GM18909 (cell line): ENCODE measurements around the gene SLC12A1.

ENCODE experiments used
- ATAC-seq: cut with Tn5 transposase; IDR thresholded peaks from one replicate; pipeline ENCODE4 v1.9.1; 2021; ENCODE audit warnings: mild to moderate bottlenecking; ENCODE audit not compliant: unreplicated experiment, poor library complexity

Gene SLC12A1

DNA sequence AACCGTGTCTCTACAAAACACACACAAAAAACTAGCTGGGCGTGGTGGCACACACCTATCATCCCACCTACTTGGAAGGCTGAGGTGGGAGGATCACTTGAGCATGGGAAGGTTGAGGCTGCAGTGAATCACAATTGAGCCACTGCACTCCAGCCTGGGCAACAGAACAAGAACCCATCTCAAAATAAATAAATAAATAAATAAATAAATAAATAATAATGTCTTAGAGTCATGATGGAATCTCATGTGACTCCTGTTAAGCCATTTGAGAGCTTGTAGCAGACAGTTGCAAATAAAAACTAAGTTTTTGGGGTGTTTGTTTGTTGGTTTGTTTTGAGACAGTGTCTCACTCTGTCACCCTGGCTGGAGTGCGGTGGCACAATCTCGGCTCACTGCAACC is 33.2 kb downstream of the SLC12A1 start:
- ATAC-seq = no peak

DNA sequence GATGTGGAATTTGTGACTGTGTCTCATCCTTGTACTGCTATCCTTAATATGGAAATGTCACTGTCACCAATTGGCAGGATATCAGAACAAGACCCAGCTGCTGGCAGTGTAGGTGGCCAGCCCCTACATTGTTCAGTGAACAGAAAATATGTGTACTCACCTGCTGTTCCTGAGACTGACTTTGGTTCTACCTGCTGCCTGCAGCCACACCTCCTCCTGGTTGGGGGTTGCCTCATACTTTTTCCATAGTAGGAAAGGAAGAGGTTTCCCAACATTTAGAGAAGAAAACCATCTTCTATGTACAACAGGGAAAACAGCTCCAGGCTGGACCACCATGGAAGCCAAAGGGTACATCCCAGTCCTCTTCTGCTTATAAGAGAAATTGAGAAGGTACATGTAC is 35.9 kb downstream of the SLC12A1 start:
- no peak for ATAC-seq

DNA sequence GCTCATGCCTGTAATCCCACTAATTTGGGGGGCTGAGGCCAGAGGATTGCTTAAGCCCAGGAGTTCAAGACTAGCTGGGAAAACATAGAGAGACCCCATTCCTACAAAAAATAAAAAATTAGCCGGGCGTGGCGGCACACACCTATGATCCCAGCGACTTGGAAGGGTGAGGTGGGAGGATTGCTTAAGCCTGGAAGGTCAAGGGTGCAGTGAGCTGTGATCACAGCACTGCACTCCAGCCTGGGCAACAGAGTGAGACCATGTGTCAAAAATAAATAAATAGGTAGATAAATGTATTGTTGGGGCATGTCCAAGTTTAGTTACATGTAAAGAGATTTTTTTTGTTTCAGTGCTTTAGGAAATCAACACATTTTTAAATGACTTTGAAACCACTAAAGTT is 36.4 kb downstream of the SLC12A1 start:
- no peak for ATAC-seq

DNA sequence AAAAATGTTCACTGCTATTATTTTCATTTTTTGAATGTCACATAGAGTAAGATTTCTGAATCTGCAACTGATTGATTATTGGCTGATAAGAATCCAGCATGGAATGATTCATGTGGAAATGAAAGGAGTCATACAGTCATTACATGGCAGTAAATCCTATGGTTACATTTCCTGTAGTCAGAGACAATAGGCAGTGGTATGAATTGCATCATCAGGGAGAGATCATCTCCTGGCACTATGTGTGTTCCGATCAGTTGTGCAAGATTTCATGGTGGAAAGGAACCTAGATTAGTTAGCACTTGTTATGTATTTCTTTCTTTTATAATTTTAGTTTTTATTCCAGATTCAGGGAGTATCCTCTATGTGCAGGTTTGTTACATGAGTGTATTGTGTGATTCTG is 38.8 kb downstream of the SLC12A1 start:
- ATAC-seq = no peak

DNA sequence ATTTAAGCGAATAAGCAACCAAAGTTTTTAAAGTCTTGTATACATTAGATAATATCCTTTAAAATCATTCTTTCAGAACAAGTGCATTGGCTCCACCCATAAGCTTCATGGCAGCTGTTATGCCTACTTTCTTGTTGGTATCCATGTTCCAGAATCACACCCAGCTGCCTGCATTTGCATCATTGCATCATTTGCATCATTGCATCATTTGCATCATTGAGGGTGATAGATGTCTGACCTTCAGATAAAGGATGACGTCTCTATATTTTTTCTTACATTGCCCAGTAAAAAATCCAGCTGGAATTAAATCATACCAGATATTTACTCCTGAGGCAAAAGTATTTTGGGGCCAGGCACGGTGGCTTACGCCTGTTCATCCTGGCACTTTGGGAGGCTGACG is 42.3 kb downstream of the SLC12A1 start:
- no peak for ATAC-seq

DNA sequence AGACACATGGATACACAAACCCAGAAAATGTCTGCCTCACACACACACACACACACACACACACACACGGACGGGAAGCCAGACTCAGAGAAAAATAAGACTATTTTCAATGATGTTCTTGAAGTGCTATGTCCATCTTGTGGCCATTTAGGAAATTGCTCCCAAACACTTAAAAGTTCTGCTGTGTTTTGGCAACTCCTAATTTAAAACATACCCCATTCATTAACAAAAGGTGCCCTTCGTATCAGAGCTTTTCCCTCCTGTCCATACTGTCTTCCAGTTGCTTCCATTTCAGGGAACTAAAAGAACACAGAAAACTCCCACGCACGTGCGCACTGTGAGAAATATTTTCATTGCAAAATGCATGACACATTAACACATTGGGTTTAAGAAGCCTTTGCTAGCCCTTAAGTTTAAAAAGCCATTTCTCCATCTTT is 44.6 kb downstream of the SLC12A1 start:
- no peak for ATAC-seq

DNA sequence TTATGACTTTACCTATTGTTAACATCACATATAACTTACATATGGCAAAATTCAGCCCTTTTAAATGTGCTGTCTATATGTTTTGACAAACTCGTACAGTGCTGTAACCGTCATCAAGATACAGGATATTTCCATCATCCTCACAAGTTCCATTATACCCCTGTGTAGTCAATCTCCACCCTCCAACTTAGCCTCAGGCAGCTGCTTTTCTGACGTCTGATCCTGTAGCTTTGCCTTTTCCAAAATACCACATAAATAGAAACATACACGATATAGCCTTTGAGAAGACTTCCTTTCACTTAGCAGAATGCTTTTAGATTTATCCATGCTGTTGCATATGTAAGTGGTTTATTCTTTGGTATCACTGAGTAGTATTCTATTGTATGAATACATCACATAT is 47.1 kb downstream of the SLC12A1 start:
- ATAC-seq = no peak

DNA sequence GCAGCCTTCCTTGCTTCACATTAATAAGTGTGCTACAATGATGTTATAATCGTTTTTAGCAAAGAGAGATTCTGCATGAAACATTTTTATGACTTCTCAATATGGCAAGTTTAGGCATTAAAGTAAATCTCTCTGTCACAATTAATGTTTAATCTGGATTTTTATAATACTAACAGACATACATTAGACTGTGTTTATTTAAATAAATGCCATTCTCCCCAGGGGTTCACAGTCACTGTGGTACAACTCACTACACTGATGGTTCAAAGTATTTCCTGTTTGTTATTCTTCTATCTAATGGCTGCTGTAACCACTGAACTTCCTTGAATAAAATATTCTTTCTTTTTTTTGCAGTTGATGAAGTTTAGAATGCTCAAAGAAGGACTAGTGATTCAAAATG is 59.0 kb downstream of the SLC12A1 start:
- no peak for ATAC-seq

DNA sequence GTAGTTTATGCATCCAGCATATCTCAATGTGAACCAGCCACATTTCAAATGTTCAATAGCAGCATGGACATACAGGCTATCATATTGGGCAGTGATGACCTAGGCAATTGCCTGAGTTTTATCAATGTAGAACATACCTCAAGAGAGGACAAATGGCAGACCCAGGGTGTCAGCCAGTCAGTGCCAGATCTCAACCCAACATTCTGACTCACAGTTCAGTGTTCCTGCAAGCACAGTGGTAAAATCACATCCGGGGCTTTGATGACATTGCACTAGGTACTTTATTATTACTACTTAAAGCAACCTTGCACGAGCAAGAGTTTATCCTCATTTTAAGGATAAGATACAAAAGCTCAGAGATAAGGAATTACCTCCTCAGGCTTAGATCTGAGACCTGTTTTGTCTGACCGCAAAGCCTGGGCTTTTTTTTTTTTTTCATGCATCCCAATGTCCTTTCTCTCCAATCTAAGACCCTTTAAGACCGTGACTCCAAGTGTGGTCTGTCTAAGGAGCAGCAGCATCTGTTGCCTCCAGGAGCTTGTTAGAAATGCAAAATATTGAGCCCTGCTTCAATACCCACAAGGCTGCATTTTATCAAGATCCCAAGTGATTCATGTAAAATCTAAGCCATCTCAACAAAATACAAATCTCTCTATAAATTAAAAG is 60.1 kb downstream of the SLC12A1 start:
- ATAC-seq = no peak

DNA sequence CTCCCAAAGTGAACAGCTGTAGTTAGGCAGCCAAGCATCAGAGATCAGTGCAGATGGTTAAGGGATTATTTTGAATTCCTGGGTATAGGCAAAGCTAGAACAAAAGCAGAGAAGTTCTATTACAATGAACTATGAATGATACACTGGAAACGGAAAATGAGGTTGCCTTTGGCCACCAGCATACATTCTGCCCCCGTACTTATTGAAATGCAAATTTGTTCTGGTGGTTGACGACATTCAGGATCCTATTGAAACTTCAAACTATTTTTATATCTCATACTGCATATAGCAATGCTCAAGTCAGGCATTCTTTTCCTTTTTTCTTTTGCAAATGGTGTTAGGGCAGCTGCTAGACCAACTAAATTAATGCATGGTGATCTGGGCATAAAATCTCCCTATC is 61.7 kb downstream of the SLC12A1 start:
- ATAC-seq = no peak

DNA sequence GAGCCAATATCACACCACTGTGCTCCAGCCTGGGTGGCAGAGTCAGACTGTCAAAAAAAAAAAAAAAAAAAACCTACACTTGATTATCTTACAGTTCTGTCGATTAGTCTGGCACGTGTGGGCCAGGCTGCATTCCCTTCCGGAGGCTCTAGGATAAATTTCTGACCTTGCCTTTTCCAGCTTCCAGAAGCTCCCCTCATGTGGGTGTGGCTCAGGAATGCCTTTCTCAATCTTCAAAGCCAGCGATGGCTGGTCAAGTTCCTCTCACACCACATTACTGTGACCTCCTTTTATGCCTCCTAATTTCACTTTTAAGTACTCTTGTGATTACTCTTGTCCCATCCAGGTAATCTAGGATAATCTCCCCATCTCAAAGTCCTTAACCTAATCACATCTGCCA is 66.9 kb downstream of the SLC12A1 start:
- ATAC-seq = no peak

DNA sequence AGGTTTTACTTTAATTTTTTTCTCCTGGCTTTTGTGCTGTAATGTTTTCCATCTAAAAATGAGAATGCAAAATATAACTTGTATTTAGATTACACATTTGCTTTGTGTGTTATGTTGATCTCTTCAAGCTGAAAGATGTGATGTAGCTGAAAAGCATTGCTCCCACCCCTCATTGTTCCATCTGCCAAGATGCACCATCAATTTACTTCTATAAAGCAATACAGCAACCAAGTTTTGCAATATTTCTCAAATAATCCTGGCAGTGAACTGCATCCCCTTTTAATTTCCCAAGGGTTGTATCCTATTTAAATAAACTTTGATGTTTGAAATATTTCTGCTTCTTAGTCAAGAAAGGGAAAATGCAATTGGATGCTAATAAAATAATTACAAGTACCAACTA is 72.6 kb downstream of the SLC12A1 start:
- no peak for ATAC-seq

DNA sequence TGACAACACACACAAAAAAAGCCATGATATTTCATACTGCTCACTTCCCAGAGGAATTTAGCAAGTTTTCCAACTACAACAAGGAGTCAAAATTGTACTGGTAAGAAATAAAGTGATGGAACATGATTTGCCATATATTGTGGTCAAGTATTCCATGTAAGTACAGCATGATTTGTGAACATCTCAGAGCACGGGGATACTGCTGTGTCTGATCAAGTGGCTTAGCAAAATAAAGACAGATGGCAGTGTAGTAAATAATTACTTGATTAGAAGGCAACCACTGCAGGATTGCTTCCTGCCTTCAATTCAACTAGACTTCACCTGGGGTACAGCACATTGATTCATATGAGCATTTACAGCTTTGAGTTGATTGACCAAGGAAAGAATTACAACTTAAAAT is 73.5 kb downstream of the SLC12A1 start:
- no peak for ATAC-seq

DNA sequence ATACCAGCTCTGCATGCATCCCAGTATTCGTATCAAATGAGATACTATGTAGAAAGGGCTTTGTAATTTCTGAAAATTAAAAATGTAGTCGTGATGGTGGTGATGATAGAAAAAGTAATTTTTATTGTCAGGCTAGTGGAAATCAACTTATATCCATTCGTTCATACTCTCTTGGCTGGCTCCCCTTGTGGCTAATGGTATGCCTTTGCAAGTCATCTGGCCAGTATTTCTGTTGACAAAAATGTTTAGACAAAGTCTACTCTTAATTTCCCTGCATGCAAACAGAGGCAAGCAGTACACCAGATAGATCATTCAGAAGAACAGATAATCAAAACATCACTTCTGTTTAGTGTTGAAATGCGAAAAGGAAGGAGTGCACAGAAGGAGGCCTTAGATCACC is 75.6 kb downstream of the SLC12A1 start:
- no peak for ATAC-seq

DNA sequence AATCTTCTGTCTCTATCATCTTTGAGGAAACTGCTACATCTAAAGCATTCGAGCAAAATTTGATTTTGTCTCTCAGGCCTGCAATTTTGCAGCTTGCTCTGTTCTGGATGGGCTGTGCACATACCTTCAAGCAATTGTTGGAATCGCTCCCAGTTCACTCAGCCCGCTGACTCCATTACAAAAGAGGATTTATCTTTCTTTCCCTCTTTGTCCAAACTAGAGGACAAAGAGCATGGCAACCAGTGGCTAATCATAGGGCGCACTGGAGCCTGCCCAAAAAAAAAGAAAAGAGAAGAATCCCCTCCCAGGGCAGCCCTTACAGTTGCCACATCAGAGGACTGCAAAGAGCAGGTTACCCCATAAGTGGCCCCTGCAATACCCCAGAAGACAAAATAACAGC is 76.1 kb downstream of the SLC12A1 start:
- no peak for ATAC-seq

DNA sequence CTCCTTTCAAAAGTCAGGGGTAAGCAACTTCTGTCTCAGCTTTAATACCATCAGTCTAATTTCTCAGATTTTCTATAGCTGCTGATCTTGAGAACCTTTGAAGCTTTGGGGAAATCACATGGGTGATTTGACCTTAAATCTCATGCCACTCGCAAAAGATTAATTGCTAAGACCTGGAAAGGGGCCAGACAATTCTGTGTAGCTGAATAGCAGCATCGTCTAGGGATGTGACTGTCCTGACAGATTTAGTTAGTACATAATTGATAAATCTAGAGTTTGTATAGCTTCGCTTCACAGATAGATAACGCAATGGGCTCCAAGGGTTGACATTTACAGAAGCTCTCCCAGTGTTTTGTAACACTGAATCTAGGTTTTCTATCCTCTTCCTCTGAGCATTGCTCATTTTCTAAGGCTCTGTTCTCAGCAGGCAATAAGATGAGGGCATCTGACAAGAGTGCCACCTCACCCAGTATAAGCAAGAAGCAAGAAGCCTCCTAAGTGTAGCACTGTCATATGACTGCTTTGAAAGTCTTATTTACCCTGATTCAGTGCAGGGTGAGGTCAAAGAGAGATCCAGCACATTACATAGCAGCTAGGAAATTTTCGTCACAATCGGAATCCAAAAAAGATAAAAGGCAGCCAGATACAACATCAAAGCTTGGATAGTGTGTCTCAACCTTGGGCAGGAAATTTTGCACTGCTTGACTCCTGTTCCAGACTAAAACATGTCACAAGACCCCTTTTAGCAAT is 77.5 kb downstream of the SLC12A1 start:
- no peak for ATAC-seq

DNA sequence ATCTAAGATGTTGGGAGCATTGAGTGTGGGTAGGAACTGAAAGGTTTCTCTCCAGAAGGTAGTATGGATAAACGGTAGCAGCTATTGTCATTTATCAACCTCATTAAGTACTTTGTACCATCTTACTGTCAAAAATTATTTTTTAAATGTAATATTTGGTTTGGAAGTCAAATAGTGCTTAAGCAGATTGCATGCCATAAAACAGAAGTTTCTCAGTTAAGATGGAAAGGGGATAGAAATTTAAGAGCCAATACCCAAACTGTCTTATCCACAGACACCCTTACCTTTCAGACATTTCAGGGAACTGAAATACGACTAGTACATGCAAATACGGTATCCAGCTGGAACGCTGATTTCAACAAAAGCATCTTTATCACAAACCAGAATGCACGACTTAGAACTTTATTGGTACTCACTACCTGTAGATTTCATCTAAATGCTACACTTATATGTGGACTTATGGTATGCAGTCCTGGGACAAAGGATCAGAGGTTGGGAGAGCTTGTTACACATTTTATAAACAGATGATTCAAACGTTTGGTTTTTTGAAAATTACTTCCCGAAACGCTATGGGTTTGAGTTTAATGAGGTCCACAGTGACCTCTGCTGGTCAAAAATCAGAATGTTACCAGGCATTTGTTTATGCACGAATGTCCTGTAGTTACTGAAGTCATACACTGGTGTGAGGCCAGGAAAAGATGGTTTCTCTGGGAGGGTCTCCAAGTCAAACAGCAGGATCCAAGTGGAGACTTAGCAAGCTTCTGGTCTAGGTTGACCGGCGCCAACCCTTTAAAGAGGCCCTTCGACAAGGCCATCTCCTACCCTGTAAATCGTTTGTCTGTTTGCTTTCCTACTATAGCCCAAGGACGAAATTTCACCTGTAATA is 79.5 kb downstream of the SLC12A1 start:
- ATAC-seq = peak; percentile 76

DNA sequence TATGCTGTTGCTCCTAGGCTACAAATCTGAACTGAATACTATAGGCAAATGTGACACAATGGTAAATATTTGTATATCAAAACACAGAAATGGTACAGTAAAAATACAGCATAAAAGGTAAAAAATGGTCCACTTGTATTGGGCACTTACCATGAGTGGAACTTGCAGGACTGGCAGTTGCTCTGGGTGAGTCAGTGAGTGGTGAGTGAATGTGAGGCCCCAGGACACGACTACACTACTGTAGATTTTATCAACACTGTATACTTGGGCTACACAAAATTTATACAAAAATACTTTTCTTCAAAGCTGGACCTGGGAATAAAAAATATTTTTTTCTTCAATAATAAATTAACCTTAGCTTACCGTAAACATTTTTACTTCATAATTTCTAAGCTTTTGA is 83.5 kb downstream of the SLC12A1 start:
- no peak for ATAC-seq

DNA sequence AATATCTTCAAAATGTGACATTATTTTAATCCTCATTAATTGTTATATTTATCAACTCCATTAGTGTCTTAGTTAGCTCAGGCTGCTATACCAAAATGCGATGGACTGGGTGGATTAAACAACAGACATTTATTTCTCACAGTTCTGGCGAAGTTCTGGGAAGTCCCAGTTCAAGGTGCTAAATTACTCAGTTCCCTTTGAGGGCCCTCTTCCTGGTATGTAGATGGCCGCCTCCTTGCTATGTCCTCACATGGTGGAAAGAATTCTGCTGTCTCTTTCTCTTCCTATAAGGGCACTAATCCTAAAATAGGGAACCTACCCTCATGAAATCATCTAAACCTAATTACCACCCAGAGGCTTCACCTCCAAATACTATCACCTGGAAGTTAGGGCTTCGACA is 86.4 kb downstream of the SLC12A1 start:
- no peak for ATAC-seq

DNA sequence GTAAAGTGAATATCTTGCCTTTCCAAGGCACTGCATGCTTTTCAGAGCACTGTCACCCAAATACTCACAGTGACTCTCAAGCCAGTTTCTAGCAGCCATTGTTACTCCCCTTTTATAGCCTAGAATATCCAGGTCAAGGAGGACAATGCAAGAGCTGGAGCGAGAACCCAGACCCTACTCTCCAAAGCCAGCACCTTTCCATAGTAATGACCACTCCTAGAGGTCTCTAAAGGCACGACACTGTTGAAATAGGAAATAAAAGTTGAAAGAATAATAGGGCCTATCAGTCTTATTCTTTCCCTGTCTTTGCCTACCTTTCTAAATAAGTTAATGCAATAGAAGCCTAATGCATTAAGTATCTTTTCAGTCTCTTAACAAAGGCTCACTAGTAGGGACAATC is 91.6 kb downstream of the SLC12A1 start:
- ATAC-seq = no peak

DNA sequence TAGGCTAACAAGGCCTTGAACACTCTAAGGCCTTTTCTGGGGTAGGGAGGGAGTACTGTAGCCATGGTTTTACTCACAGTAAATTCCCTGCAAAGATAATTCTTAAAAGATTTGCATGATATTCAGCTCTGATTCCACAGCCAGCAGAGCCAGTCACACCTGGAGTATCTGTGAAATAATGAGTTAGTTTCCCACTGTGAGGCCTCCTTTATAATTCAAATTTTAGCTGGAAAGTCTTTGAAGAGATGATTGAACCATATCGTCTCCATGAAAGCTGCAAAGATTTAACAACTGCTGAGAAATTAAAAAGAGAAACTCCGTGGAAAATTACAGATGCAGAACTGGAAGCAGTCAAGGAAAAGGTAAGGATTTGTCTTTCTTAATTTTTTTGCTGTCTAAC is 92.8 kb downstream of the SLC12A1 start:
- ATAC-seq = no peak
